ENCODE measurements around the gene ETV6.

DNA sequence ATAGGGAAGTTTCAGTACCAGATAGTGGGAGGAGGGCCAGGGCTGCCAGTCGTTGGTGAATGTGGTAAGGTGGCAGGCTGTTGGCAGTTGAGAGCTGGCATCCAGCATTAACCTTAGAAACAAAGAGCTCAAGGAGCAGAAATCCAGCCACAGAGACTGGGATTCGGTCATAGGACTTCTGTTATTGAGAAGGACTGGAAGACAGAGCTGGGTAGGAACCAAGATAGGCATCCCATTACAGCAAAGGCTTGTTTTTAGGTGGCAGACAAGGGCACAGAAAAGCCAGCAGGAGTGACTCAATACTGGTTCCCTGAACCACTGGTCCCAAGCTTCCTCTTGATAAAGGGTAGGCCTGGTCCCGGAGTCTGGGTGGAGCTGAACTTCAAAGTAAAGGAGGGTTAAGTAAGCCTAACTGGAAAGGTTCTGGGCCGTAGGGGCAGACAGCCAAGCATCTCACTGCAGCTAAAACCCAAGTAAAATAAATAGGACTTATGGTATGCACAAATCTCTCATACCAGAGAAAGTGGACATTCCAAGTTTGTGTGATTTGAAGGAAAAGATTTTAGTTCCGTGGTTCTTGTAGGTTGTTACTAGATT, 147.9 kb downstream of the ETV6 start:
- TF ChIP-seq SUZ12 (IDR thresholded peaks at IDR 0.05; ENCODE audit: extremely low read depth, insufficient read depth, insufficient read length) (no peak), ZNF274 (IDR thresholded peaks at IDR 0.05; ENCODE audit: low read depth, low read length) (no peak)
